HG02870 (cell line): ENCODE measurements around the gene ZMYND15.

Source experiments
- ATAC-seq: cut with Tn5 transposase; IDR thresholded peaks from one replicate; pipeline ENCODE4 v1.9.1; 2021; ENCODE audit warnings: mild to moderate bottlenecking, moderate library complexity; ENCODE audit not compliant: unreplicated experiment

Gene ZMYND15

GRCh38 chr17:4715063-4715744 is 24.4 kb upstream of the ZMYND15 start:
- ATAC-seq = no peak

GRCh38 chr17:4716081-4716480 is 23.6 kb upstream of the ZMYND15 start:
- no peak for ATAC-seq

GRCh38 chr17:4717791-4718190 is 21.8 kb upstream of the ZMYND15 start:
- no peak for ATAC-seq

- ATAC-seq = no peak
Measured at GRCh38 chr17:4718276-4718675, 21.4 kb upstream of the ZMYND15 start.

- ATAC-seq = no peak
Measured at GRCh38 chr17:4719146-4719545, 20.5 kb upstream of the ZMYND15 start.

- no peak for ATAC-seq
Measured at GRCh38 chr17:4719684-4720221, 19.9 kb upstream of the ZMYND15 start.

- no peak for ATAC-seq
Measured at GRCh38 chr17:4720787-4721186, 18.8 kb upstream of the ZMYND15 start.

- no peak for ATAC-seq
Measured at GRCh38 chr17:4721203-4722135, 18.2 kb upstream of the ZMYND15 start.

GRCh38 chr17:4722678-4723240 is 16.9 kb upstream of the ZMYND15 start:
- ATAC-seq = no peak

GRCh38 chr17:4724650-4725049 is 15.0 kb upstream of the ZMYND15 start:
- no peak for ATAC-seq

- no peak for ATAC-seq
Measured at GRCh38 chr17:4725646-4726310, 13.9 kb upstream of the ZMYND15 start.

GRCh38 chr17:4728124-4728523 is 11.5 kb upstream of the ZMYND15 start:
- ATAC-seq = no peak

- ATAC-seq = no peak
Measured at GRCh38 chr17:4733073-4733531, 6.5 kb upstream of the ZMYND15 start.

- ATAC-seq = no peak
Measured at GRCh38 chr17:4734857-4735475, 4.7 kb upstream of the ZMYND15 start.

- ATAC-seq = no peak
Measured at GRCh38 chr17:4735876-4736651, 3.6 kb upstream of the ZMYND15 start.

GRCh38 chr17:4738136-4739121 is 1.2 kb upstream of the ZMYND15 start:
- ATAC-seq = no peak

GRCh38 chr17:4740025-4740351 is 355 bp downstream of the ZMYND15 start:
- ATAC-seq = no peak

- no peak for ATAC-seq
Measured at GRCh38 chr17:4740584-4740983, 951 bp downstream of the ZMYND15 start.

- ATAC-seq = no peak
Measured at GRCh38 chr17:4741544-4741943, 1.9 kb downstream of the ZMYND15 start.
